HG02970 (cell line): ENCODE measurements around the gene USP20.

ENCODE experiments used
- ATAC-seq: cut with Tn5 transposase; IDR thresholded peaks from one replicate; pipeline ENCODE4 v1.9.1; 2021; ENCODE audit warnings: mild to moderate bottlenecking, moderate library complexity, moderate number of reproducible peaks; ENCODE audit not compliant: unreplicated experiment, low FRiP score

Gene USP20

GRCh38 chr9:129871046-129871445 is 35.8 kb downstream of the USP20 start:
- no peak for ATAC-seq

- no peak for ATAC-seq
Observed at GRCh38 chr9:129873563-129874190, 38.4 kb downstream of the USP20 start.

GRCh38 chr9:129874261-129875101 is 39.2 kb downstream of the USP20 start:
- ATAC-seq: no peak

GRCh38 chr9:129875181-129875611 is 39.9 kb downstream of the USP20 start:
- ATAC-seq: no peak

- ATAC-seq: no peak
Observed at GRCh38 chr9:129875687-129876395, 40.6 kb downstream of the USP20 start.

- no peak for ATAC-seq
Observed at GRCh38 chr9:129876815-129877214, 41.6 kb downstream of the USP20 start.

GRCh38 chr9:129878291-129878690 is 43.0 kb downstream of the USP20 start:
- ATAC-seq: no peak

- ATAC-seq: no peak
Observed at GRCh38 chr9:129879103-129879699, 43.9 kb downstream of the USP20 start.

GRCh38 chr9:129879991-129880653 is 44.9 kb downstream of the USP20 start:
- ATAC-seq: no peak

- ATAC-seq: no peak
Observed at GRCh38 chr9:129880654-129881546, 45.6 kb downstream of the USP20 start.

GRCh38 chr9:129881547-129882324 is 46.5 kb downstream of the USP20 start:
- ATAC-seq: no peak

- no peak for ATAC-seq
Observed at GRCh38 chr9:129884220-129885017, 49.2 kb downstream of the USP20 start.

- ATAC-seq: no peak
Observed at GRCh38 chr9:129885018-129885669, 49.9 kb downstream of the USP20 start.

- ATAC-seq: peak; percentile 26
Observed at GRCh38 chr9:129885670-129886106, 50.4 kb downstream of the USP20 start.

- no peak for ATAC-seq
Observed at GRCh38 chr9:129886226-129887174, 51.2 kb downstream of the USP20 start.
